Right forelimb (tissue), 1 donor: ENCODE data around the gene RACK1.

ENCODE experiments used
- DNase-seq: peaks from one replicate; pipeline ENCODE4 v3.0.0-alpha.2; 2018

Gene RACK1

GRCh38 chr5:181259283-181259682 lies 15.6 kb upstream of the RACK1 start:
- DNase-seq, result no peak

DNA sequence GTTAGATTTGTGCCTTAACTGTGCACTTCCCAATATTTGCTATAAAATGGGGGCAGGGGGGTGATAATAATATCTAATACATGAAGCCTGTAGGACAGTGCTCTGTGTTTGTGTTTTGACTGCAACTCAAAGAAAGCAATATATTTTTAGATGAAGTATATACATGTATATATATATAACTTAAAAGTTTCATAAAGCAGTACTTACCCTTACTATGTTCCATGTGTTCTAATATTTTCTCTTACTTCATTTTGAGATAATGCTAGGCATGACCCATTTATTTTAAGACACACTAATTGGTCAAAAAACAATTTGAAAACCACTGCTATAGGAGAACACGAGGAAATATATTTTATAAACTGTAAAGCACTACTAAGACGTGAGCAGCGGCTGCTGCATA lies 14.9 kb upstream of the RACK1 start:
- DNase-seq, result no peak

- DNase-seq, result no peak
These were observed 12.3 kb upstream of the RACK1 start for GRCh38 chr5:181255836-181256578.

GRCh38 chr5:181255276-181255675 lies 11.6 kb upstream of the RACK1 start:
- DNase-seq, result no peak

GRCh38 chr5:181248277-181248676 lies 4.6 kb upstream of the RACK1 start:
- no peak for DNase-seq

DNA sequence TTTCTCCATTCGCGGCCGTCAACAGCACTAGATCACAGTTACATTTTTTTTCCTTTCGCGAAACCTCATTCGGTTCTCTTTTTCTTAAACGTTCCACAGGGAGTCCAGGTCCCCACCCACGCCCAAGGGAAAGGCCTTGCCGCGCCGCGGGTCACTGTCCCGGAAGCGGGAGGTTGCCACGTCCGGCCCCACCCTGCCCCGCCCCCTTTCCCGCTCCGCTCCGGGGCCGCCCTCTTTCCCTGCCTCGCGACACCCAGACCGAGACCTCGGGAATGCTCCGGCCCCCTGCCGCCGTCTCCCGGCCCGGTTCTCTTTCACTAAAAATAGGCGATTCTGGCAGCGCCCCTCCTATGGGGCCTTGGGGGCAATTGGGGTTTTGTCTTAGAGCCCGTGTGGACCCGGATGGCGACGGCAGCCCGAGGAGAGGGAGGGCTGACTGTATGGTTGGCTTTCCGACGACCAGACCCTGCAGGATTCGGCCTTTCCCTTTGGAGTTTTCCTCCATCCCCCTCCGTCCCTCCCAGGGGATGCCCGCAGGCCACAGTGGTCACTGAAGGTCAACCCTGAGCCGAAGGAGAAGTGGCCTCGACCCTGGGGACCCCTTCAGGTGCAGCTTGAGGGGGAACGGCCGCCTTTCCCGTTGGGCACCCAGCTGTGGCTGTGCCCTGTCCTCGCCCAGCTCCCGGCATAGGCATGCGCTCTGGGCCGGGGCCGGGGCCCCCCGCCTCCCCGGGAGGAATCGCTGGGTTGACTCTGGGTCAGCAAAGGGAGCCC lies 2.8 kb upstream of the RACK1 start:
- DNase-seq, result peak; percentile 95

GRCh38 chr5:181245427-181246275 lies 1.9 kb upstream of the RACK1 start:
- DNase-seq, result no peak

- no peak for DNase-seq
These were observed 615 bp downstream of the RACK1 start for GRCh38 chr5:181243018-181243563.

GRCh38 chr5:181242031-181242451 lies 1.7 kb downstream of the RACK1 start:
- DNase-seq, result no peak

GRCh38 chr5:181241393-181241975 lies 2.2 kb downstream of the RACK1 start:
- DNase-seq, result no peak

DNA sequence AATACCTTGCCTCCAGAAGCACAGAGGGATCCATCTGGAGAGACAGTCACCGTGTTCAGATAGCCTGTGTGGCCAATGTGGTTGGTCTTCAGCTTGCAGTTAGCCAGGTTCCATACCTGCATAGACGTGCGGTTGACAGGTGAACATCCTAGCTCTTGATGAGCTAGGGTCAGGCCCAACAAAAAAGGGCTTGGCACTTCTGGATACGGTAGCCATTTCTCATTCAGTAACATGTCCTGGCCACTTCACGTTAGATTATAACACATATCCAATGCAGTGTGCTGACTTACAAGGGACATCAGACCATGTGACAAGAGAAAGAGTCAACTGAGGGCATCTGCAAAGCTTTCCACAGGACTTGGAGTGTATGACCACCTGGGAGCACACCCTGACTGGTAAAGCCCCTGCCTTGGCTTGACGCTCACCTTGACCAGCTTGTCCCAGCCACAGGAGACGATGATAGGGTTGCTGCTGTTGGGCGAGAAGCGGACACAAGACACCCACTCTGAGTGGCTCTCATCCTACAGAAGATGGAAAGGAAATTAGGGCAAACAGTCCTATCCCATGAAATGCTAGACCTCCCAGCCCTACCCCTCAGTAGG lies 4.5 kb downstream of the RACK1 start:
- no peak for DNase-seq

DNA sequence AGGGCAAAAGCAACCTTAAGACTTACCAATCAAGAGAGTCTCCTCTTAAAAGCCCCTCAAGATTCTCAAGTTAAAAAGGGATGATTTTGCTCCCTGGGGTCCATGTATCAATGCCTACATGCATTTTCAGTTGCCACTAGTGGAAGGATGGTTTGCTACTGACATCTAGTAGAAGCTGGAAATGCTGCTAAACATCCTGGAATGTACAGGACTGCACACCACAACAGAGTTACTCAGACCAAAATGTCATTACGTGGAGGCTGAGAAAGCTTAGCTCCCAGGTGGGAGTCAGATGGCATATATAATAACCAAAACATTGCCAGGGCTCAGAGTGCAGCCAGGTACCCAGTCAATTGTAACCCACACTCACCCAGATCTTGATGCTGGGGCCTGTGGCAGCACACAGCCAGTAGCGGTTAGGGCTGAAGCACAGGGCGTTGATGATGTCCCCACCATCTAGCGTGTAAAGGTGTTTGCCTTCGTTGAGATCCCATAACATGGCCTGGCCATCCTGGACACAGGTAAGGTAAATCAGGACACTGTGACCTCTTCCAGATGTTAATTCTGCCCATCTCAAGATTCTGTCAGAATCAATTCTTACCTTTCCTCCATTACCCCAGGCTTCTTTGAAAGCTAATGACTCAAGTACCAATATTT lies 5.8 kb downstream of the RACK1 start:
- no peak for DNase-seq

DNA sequence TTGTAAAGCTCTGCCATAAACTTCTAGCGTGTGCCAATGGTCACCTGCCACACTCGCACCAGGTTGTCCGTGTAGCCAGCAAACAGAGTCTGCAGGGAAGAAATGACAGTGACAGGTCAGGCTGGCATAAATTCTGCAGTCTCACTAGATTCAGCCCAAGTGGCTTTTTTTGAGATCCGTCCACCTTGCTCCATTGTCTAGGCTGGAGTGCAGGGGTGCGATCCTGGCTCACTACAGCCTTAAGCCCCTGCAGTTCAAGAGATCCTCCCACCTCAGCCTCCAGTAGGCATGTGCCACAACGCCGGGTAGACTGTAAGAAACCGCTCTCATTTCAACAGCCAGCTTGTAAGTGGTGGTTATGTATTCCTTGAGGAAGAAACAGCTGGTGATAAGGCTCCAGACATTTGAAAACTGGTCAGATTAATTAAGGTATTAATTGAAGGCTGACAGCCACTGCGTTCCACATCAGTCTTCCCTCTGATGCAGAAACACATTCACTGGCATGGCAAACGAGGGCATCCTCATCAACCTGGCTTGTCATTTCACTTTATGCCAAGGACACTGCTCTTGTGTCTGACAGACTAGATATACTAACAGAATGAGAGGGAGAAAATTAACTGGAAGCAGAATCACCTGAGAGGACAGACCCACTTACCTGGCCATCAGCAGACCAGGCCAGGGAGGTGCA lies 6.6 kb downstream of the RACK1 start:
- DNase-seq, result no peak

DNA sequence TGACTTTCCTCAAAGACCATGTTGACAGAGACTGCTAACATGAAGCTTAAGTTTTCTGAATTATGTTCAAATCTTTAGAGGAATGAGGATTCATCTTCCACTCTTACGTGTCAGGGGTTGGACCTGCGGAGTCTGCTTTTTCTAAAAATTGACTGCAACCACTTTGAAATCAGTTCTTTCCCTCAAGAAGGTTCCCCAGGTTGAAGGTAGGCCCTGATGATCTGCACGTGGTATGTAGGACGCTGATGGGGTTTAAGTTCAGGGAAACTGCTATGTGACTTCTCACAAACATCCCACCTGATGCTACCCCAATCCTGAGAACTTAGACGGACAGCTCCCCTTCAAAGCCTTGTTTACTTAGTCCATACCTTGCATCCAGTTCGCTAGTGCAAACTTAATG lies 7.2 kb downstream of the RACK1 start:
- no peak for DNase-seq

DNA sequence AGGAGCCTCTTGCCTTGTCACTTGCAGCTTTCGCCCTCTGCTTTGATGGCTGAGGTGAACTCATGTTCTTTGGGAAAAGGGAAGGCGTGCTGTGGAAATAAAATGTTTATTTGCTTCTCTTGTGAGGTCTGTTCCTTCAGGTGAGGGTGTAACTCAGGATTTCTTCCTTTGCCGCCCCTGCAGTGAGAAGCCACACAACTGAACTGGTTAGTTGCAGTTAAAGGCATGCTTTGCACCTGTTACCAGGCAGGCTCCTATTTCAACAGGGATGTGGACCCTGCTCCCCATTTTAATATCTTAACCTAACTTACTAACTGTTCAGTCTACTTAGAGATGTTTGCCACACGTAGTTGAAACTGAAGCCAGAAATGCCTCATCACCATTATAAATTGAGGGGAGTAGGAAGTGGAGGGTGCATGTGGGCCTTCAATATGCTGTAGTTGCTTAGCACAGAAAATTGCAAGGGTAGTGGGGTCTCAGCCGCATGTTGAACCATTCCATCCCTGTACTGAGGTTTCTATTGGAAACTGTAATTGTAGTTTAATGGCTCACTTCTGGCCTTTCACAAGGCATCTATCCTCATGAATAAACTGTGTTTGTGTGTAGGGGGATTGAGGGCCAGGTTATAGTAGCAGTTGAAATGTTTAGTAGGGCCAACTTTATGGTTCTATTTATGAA lies 7.9 kb downstream of the RACK1 start:
- no peak for DNase-seq

DNA sequence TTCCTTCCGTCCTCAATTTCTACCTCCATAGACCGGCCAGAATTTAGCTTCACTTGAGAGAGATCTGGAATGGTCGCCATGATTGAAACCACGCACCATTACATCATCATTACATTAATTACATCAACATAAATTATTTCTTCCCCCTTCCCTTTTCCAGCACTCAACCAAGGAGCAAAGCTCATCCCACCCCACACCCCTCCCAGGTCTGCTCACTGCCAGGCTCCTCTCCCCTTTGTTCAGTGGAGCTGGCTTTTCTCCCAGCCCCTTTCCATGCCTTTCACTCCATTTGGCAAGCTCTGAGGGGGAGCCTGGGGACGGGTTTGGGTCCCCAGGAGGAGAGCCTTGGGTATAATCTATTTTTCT lies 8.4 kb downstream of the RACK1 start:
- DNase-seq, result no peak

- no peak for DNase-seq
These were observed 9.0 kb downstream of the RACK1 start for GRCh38 chr5:181234455-181235306.

DNA sequence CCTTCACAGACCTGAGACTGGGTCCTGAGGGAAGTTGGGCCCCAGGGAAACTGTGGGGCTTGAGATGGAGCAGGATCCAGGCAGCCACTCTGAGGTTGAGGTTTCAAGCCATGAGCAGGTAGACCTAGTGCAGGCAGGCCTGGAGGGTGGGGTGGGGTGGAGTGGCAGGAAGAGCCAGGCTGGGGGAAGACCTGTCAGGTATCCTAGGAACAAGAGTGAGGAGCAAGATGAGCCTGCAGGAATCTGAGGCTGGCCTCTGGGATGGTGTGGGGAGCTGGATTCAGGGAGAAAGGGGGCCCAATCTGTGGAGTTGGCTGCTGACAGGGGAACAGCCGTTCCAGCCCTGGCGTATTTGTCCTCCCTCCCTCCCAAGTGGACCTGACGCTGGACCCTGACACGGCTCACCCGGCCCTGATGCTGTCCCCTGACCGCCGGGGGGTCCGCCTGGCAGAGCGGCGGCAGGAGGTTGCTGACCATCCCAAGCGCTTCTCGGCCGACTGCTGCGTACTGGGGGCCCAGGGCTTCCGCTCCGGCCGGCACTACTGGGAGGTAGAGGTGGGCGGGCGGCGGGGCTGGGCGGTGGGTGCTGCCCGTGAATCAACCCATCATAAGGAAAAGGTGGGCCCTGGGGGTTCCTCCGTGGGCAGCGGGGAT lies 9.8 kb downstream of the RACK1 start:
- DNase-seq, result no peak
